Skeletal muscle tissue (tissue), 4 donors: ENCODE results near the gene MAP3K10. TPM values are rescaled to one million over a fixed set of nuclear protein-coding genes. Genes with fewer than 3 reads are reported as not detected.
"Not testable (repeated sequence)": the region's sequence is repeated elsewhere in the genome, so short reads cannot be mapped to it uniquely, and the experiment has no call there.

Experiments used
- H3K27ac ChIP-seq: one replicate; pipeline ENCODE4 v1.7.0; 2013; ENCODE audit warnings: mild to moderate bottlenecking, low read depth, low read length, inconsistent platforms
- H3K27me3 ChIP-seq, 3 donors: one replicate each; pipeline ENCODE4 v1.7.0; 2013; ENCODE audit warnings: low read length in 3 of 3; ENCODE audit not compliant: control insufficient read depth in 3 of 3, insufficient read depth in 3 of 3
- H3K36me3 ChIP-seq, 3 donors: one replicate each; pipeline ENCODE4 v1.7.0; 2013; ENCODE audit warnings: low read length in 3 of 3; ENCODE audit not compliant: control insufficient read depth in 3 of 3, insufficient read depth in 3 of 3
- H3K4me1 ChIP-seq, 3 donors: one replicate each; pipeline ENCODE4 v1.7.0; 2013; ENCODE audit warnings: low read length in 3 of 3, mild to moderate bottlenecking in 3 of 3; ENCODE audit not compliant: control insufficient read depth in 3 of 3, insufficient read depth in 3 of 3
- H3K4me3 ChIP-seq, 3 donors: one replicate each; pipeline ENCODE4 v1.7.0; 2013; ENCODE audit warnings: low read length in 3 of 3
- H3K9ac ChIP-seq, 3 donors: one replicate each; pipeline ENCODE4 v1.7.0; 2013; ENCODE audit warnings: low read length in 3 of 3, mild to moderate bottlenecking in 3 of 3, moderate library complexity in 2 of 3, low read depth in 1 of 3
- H3K9me3 ChIP-seq, 3 donors: one replicate each; pipeline ENCODE4 v1.7.0; 2013; ENCODE audit warnings: low read length in 3 of 3; ENCODE audit not compliant: control insufficient read depth in 3 of 3
- total RNA-seq: library from RNA; depleted of rRNA; stranded (reverse); fragments of >200 nt; gene quantifications from one replicate; pipeline ENCODE4 v1.2.3, GENCODE V29; 2014
- donor health status: Osteomylitis.

MAP3K10 gene
- total RNA-seq, 1 donor from 2014 or later: 3.1 TPM

- not testable (repeated sequence) for H3K27ac ChIP-seq, H3K9ac ChIP-seq, H3K4me3 ChIP-seq, H3K4me1 ChIP-seq, H3K27me3 ChIP-seq, H3K9me3 ChIP-seq, H3K36me3 ChIP-seq
Observed at GRCh38 chr19:40170303-40170989, 20.8 kb upstream of the MAP3K10 start.

- H3K9me3 ChIP-seq, H3K4me1 ChIP-seq, H3K9ac ChIP-seq, H3K36me3 ChIP-seq, H3K27ac ChIP-seq, H3K4me3 ChIP-seq, H3K27me3 ChIP-seq: not testable (repeated sequence)
Observed at GRCh38 chr19:40171293-40171692, 19.9 kb upstream of the MAP3K10 start.

- H3K4me1 ChIP-seq: no peaks in the 10 kb centered on the region
- no peak overlapping the region for H3K9ac ChIP-seq
- no peaks in the 10 kb centered on the region for H3K36me3 ChIP-seq
- no peaks in the 10 kb centered on the region for H3K9me3 ChIP-seq
- peaks cover 0 to 7% (median under 1%) of the 10 kb centered on the region in 3 donors for H3K27me3 ChIP-seq
- H3K27ac ChIP-seq: no peak overlapping the region
- H3K4me3 ChIP-seq: no peak overlapping the region
Observed at GRCh38 chr19:40174092-40174491, 17.1 kb upstream of the MAP3K10 start.

GRCh38 chr19:40175820-40176219, 15.4 kb upstream of the MAP3K10 start:
- Histone ChIP-seq H3K4me1 (no peaks in the 10 kb centered on the region), H3K36me3 (no peaks in the 10 kb centered on the region), H3K9ac (no peak overlapping the region), H3K27ac (no peak overlapping the region), H3K4me3 (no peak overlapping the region), H3K27me3 (peaks cover 0 to 4% (median 0%) of the 10 kb centered on the region in 3 donors), H3K9me3 (no peaks in the 10 kb centered on the region)

- Histone ChIP-seq H3K27ac (no peak overlapping the region), H3K9me3 (no peaks in the 10 kb centered on the region), H3K27me3 (peaks cover 0 to 4% (median 0%) of the 10 kb centered on the region in 3 donors), H3K9ac (no peak overlapping the region), H3K36me3 (no peaks in the 10 kb centered on the region), H3K4me3 (no peak overlapping the region), H3K4me1 (no peaks in the 10 kb centered on the region)
Observed at GRCh38 chr19:40177286-40178070, 13.7 kb upstream of the MAP3K10 start.

- H3K27ac ChIP-seq: no peak overlapping the region
- no peak overlapping the region for H3K4me3 ChIP-seq
- no peaks in the 10 kb centered on the region for H3K4me1 ChIP-seq
- H3K9ac ChIP-seq: no peak overlapping the region
- peaks cover 0 to 4% (median 0%) of the 10 kb centered on the region in 3 donors for H3K27me3 ChIP-seq
- H3K36me3 ChIP-seq: no peaks in the 10 kb centered on the region
- H3K9me3 ChIP-seq: no peaks in the 10 kb centered on the region
Observed at GRCh38 chr19:40178756-40179155, 12.5 kb upstream of the MAP3K10 start.

GRCh38 chr19:40184273-40184672, 7.0 kb upstream of the MAP3K10 start:
- no peak overlapping the region for H3K4me3 ChIP-seq
- no peaks in the 10 kb centered on the region for H3K36me3 ChIP-seq
- no peaks in the 10 kb centered on the region for H3K9me3 ChIP-seq
- H3K9ac ChIP-seq: no peak overlapping the region
- H3K4me1 ChIP-seq: no peaks in the 10 kb centered on the region
- no peaks in the 10 kb centered on the region for H3K27me3 ChIP-seq
- no peak overlapping the region for H3K27ac ChIP-seq

GRCh38 chr19:40191836-40192646, 815 bp downstream of the MAP3K10 start:
- Histone ChIP-seq H3K9ac (peak overlapping the region; percentile 69 to 78 (median 72)), H3K36me3 (peaks cover 0 to 4% (median 2%) of the 10 kb centered on the region in 3 donors), H3K4me3 (peak overlapping the region; percentile 54 to 94 (median 93)), H3K27ac (no peak overlapping the region), H3K4me1 (peaks cover 10 to 18% (median 14%) of the 10 kb centered on the region in 3 donors), H3K27me3 (no peaks in the 10 kb centered on the region), H3K9me3 (no peaks in the 10 kb centered on the region)

GRCh38 chr19:40192758-40193586, 1.7 kb downstream of the MAP3K10 start:
- no peak overlapping the region for H3K27ac ChIP-seq
- peaks cover 10 to 18% (median 14%) of the 10 kb centered on the region in 3 donors for H3K4me1 ChIP-seq
- H3K27me3 ChIP-seq: no peaks in the 10 kb centered on the region
- H3K9me3 ChIP-seq: no peaks in the 10 kb centered on the region
- H3K36me3 ChIP-seq: peaks cover 0 to 4% (median 2%) of the 10 kb centered on the region in 3 donors
- H3K4me3 ChIP-seq: peak overlapping the region; percentile 54 to 94 (median 93)
- H3K9ac ChIP-seq: peak overlapping the region; percentile 69 to 78 (median 72)
